ENCODE data around the gene SHISA6.
"Not testable (repeated sequence)": the region's sequence is repeated elsewhere in the genome, so short reads cannot be mapped to it uniquely, and the experiment has no call there.

Gene SHISA6

GRCh38 chr17:11267999-11268575, 27.1 kb downstream of the SHISA6 start:
- DNase-seq (ENCODE audit: low spot score) = no peak

GRCh38 chr17:11269210-11269609, 28.2 kb downstream of the SHISA6 start:
- no peak for DNase-seq (ENCODE audit: low spot score)

- DNase-seq (ENCODE audit: low spot score) = no peak
Observed at GRCh38 chr17:11272191-11272590, 31.2 kb downstream of the SHISA6 start.

DNA sequence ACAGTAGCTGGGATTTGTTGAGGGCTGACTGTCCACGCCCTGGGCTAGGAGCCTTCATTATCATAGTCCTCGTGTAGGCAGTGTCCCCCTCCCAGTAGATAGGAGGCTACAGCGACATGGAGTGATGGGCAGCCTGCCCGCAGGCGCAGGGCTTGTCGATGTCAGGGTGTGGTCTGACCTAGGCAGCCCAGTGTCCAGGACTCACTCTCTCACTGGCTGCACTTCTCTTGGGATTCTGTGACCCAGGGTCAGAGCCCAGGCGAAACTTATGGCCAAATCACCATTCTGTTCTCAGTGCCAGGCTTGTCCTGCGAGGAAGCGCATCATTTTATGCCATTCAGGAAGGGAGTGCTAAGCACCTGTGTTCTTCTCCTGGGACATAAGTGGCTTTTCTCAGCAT, 32.6 kb downstream of the SHISA6 start:
- DNase-seq (ENCODE audit: low spot score) = no peak

DNA sequence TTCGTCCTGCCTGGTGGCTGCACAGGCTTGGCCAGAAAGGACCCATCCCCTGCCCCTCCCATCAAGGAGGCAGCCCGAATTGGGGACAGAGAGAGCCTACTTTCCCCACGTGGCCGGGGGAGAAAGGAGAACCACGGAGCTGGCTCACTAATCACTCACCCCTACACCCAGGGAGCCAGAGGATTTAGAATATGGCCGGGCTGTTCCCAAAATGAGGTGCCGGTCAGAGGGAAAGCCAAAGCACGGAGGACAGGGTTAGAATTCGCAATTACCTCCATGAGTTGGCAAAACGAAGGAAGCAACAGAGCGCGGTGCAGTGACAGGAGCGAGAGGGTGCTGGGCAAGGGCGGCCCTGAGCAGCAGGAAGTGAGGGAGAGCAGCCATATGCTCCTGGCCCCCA, 33.1 kb downstream of the SHISA6 start:
- DNase-seq (ENCODE audit: low spot score) = no peak

- DNase-seq (ENCODE audit: low spot score) = no peak
Observed at GRCh38 chr17:11276486-11276885, 35.5 kb downstream of the SHISA6 start.

DNA sequence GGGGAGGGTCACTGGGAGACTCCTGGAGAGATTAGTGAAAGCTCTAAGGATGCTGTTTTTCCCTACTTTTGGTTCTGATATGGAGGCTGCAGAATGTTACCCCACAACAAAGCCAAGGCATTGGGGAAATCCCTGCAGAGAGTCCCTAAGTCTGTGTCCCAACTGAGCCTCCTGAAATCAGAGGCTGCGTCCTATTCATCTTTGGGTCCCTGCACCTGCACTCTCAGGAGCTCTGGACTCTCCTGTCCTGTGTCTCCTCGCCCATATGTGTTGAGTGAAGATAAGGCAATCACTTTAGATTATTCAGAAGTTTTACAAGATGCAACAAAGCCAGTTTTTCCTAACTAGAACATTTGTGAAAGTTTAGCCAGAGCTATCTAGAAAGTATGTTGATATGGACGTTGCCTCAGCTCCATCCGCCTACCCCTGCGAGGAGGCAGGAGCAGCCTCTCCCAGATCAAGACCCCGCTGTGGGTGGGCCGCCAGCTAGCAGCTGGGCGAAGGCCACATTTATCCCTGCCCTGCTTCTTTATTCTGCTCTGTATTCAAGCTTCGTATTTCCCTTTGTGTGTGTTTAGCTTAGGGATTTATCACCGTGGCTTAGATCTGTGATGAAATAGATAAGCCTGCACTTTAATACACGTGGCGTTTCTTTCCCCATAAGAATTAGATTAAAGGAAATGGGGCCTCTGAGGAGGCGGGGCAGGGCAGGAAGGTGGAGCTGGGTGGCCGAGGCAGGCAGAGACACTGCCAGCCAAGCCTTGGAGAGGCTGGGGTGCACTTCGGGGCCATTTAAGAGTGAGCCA, 37.4 kb downstream of the SHISA6 start:
- DNase-seq (ENCODE audit: low spot score) = no peak

GRCh38 chr17:11278992-11279270, 37.9 kb downstream of the SHISA6 start:
- DNase-seq (ENCODE audit: low spot score) = no peak

- no peak for DNase-seq (ENCODE audit: low spot score)
Observed at GRCh38 chr17:11279776-11280344, 38.8 kb downstream of the SHISA6 start.

DNA sequence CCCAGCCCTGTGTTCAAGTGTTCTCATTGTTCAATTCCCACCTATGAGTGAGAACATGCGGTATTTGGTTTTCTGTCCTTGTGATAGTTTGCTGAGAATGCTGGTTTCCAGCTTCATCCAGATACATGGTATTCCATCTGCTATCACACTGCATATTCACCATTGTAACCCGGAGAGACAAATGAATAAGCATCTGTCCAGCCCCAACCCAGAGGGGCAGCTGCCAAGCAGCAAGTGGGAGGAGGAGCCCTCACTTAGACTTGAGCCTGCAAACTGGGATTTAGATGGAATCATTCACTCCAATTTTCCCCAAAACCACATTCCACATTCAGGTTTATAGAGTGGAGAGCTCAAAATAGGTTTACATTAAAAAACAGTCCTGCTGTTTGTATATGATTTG, 41.6 kb downstream of the SHISA6 start:
- no peak for DNase-seq (ENCODE audit: low spot score)

GRCh38 chr17:11284811-11285210, 43.8 kb downstream of the SHISA6 start:
- no peak for DNase-seq (ENCODE audit: low spot score)

DNA sequence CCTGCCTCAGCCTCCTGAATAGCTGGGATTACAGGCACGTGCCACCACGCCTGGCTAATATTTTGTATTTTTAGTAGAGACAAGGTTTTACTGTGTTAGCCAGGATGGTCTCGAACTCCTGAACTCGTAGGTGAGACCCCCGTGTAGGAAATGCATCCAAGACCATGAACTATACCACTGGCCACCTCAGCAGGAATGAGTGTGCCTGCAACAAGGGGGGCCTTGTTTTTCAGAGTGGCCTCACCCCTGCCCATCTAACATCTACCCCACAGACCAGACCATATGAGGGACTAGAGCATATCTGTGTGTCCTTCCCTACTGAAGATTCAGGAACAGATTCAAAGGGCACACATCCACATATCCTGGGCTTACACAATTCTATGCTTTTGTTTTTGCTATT, 44.9 kb downstream of the SHISA6 start:
- no peak for DNase-seq (ENCODE audit: low spot score)

DNA sequence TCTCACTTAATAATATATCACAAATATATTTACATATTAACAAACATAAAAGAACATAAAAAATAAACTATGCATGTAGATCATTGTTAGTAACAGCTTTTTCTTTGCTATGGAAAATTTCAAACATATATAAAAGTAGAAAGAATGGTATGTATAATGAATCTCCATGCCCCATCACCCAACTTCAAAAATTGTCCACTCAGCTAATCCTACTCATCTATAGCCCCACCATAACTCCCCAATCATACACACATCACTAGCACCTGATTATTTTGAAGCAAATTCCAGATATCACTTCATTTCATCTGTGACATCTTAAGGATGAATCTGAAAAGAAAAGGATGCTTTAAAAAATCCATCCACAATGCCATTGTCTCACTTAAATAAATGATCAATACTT, 46.8 kb downstream of the SHISA6 start:
- no peak for DNase-seq (ENCODE audit: low spot score)

GRCh38 chr17:11290814-11291213, 49.8 kb downstream of the SHISA6 start:
- no peak for DNase-seq (ENCODE audit: low spot score)

DNA sequence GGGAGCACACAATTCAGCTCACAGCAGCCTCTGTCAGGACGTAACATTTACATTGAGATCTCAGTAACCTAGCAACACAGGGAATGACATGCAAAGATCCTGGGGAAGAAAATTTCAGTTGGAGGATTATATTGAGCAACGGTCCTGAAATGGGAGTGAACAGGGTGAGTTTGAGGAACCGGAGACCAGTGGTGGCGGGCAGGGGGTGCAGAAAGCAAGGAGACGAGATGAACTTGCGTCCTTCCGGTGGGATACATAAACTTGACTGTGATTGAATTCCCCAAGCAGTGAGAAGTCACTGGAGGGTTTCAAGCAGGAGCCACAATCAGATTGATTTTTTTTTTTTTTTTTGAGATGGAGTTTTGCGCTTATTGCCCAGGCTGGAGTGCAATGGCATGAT, 51.5 kb downstream of the SHISA6 start:
- DNase-seq (ENCODE audit: low spot score) = no peak

DNA sequence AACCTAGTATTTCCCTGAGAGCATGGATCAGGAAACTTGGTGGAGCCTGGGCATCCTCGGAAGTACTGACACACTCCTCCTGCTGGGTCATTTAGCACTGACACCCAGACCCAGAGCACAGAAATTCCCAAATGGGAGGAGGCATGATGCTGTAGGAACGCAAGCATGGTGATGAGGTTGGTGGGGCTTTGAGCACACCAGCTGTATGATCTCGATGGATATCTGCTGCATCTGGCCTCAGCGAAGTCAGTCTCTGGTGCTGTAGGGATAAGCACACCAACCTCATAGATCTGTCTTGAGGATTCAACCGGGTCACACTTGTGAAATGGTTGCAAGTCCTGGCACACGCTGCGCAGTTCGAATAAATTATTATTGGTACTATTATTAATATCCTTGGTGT, 52.5 kb downstream of the SHISA6 start:
- DNase-seq (ENCODE audit: low spot score) = no peak

DNA sequence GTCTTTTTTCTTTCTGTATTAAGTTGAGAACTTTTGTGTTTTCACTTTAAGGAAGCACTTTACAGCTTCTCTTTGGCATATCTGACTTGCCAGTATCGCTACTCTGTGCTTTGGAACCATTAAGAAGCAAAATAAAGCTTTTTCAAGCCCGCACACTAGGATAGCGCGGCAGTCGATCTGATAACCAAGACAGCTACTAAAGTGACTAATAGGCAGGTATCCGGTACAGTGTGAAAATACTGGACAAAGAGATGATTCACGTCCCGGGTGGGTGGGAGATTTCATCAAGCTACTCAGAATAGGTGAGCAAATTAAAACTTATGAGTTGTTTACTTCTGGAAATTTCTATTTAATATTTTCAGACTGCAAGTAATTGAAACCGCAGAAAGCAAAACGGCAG, 53.8 kb downstream of the SHISA6 start:
- no peak for DNase-seq (ENCODE audit: low spot score)

- no peak for DNase-seq (ENCODE audit: low spot score)
Observed at GRCh38 chr17:11296994-11297393, 56.0 kb downstream of the SHISA6 start.

DNA sequence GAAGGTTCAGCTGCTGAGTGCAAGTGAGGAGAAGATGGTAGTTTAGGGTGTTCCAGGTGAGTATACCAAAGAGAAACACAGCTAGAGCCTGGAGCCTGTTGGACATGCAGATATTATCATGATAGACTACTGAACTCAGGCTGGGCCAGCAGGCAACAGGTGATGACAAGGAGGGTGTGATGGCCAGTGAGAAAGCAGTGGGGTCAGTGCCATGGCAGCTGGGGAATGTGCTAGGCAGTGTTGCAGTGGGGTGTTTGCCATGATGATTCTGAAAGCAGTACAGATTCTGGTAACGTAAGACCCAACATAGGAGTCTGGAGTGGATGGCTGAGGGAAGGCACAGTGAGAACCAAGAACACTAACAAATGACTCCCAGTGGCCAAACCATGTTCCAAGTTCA, 57.4 kb downstream of the SHISA6 start:
- DNase-seq (ENCODE audit: low spot score) = no peak

DNA sequence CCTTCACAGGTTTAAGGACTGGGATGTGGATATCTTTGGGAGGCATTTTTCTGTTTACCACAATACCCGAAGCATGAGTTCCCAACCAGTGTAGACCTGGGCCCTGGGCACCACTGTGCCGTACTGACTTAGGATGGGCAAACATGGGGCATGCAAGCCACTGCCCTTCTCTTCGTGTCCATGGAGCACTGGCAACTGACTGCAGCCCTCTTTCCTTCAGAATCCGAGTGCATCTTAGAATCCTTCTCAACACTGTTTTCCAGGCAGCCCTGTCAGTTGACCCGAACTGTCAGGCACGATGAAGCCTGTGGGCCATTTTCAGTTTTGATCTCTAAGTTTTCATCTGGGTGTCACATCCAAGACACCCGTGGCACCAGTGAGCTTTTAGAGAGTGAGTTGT, 59.2 kb downstream of the SHISA6 start:
- no peak for DNase-seq (ENCODE audit: low spot score)

- DNase-seq (ENCODE audit: low spot score) = no peak
Observed at GRCh38 chr17:11300738-11301137, 59.7 kb downstream of the SHISA6 start.

GRCh38 chr17:11301874-11302273, 60.9 kb downstream of the SHISA6 start:
- DNase-seq (ENCODE audit: low spot score) = not testable (repeated sequence)

DNA sequence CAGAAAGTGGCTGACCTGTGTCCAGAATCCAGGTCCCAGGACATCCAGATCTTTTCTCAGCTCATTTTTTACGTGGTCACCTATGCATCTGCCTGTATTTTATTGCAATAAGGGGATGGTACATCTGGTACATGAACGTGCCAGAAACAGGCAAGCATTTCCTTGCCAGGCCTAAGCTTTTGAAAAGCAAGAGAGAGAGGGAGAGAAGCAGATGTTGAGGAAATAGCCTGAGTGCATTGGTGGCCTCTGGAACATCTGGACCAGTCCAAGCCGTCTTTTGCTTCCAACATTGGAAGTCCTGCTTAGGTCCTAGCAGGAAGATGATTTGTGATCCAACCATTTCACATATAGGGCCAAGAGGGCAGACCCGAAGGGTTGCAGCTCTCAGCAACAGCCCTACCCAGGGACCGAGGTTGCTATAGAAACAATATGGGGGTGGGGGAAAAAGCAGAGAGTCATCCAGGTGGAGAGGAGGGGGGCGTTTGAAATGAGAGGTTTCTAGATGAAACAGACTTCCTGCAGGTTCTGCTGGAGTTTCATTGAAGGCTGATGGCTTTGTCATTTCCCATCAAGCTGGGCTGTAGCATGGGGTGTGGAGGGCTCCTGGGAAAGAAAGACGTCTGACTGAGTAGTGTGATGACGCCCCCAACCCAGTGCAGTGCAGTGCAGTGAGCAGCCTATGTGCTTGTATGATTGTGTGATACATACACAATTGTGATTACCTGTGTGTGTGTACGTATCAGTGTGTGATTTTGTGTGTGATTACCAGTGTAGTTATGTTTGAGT, 61.6 kb downstream of the SHISA6 start:
- DNase-seq (ENCODE audit: low spot score) = no peak

Data from COLO829 (cell line).